Esophagus muscularis mucosa (tissue), 4 donors: Measurements from ENCODE around the gene ZC3H18. TPM values are rescaled to one million over a fixed set of nuclear protein-coding genes. Genes with fewer than 3 reads are reported as not detected.
A peak's percentile ranks its signal among the peaks of the same experiment; 100 is the strongest.

Experiments
- DNase-seq: peaks from one replicate; pipeline ENCODE4 v3.0.0-alpha.2; 2017; ENCODE audit errors: extremely low spot score
- H3K27ac ChIP-seq, 4 donors: fragments of 200-600 bp; sonication (generic); replicated peaks in 1 of 4; 1 replicate in 3 of 4; 2 replicates in 1 of 4; pipeline ENCODE4 v1.5.1; 2016 to 2019; ENCODE audit warnings: mild to moderate bottlenecking in 1 of 4
- H3K27me3 ChIP-seq, 4 donors: fragments of 200-600 bp; sonication (generic); one replicate each; pipeline versions ENCODE4 v1.5.1 to v1.6.0; 2016 to 2019
- H3K36me3 ChIP-seq, 4 donors: fragments of 200-600 bp; sonication (generic); one replicate each; pipeline ENCODE4 v1.5.1; 2016 to 2019
- H3K4me1 ChIP-seq, 4 donors: fragments of 200-600 bp; sonication (generic); one replicate each; pipeline ENCODE4 v1.5.1; 2016 to 2019
- H3K4me3 ChIP-seq, 4 donors: fragments of 200-600 bp; sonication (generic); 1 replicate in 2 of 4; 2 replicates in 2 of 4; pipeline ENCODE4 v1.5.1; 2016 to 2019; ENCODE audit warnings: mild to moderate bottlenecking in 4 of 4, moderate library complexity in 1 of 4
- H3K9me3 ChIP-seq, 4 donors: fragments of 200-600 bp; sonication (generic); 1 replicate in 3 of 4; 2 replicates in 1 of 4; pipeline ENCODE4 v1.5.1; 2016 to 2019
- EP300 ChIP-seq: sonication (generic); formaldehyde crosslinking; IDR thresholded peaks from one replicate; pipeline ENCODE4 v1.6.1; 2017; ENCODE audit warnings: antibody characterized with exemption
- POLR2A ChIP-seq: fragments of 450-650 bp; IDR thresholded peaks from one replicate; pipeline ENCODE4 v1.6.1; 2017; ENCODE audit warnings: antibody characterized with exemption, moderate library complexity, mild to moderate bottlenecking, low read depth
- POLR2AphosphoS5 ChIP-seq, 2 donors: sonication (generic); formaldehyde crosslinking; IDR thresholded peaks; one replicate each; pipeline ENCODE4 v1.6.1; 2017; ENCODE audit warnings: antibody characterized with exemption in 2 of 2
- WGBS: methylation state at CpG from one replicate; pipeline ENCODE4 v1.1.5; 2018; 5-methylcytosine and 5-hydroxymethylcytosine counted together
- intact Hi-C: fragments of 100-400 bp; cut with DNase I; formaldehyde crosslinking; loops from one replicate; pipeline ENCODE4 v1.15.1; 2023
- total RNA-seq, 4 donors: library from RNA; depleted of rRNA; stranded (reverse); fragments of >200 nt; gene quantifications; one replicate each; pipeline versions ENCODE4 v1.1.0 to v1.2.1, GENCODE V29; 2016
- TF ChIP-seq, protein P1 (sequence below), 3 experiments: fragments of 200-600 bp in 2 of 3; fragments of 450-650 bp in 1 of 3; sonication (generic) in 2 of 3; IDR thresholded peaks; one replicate each; pipeline ENCODE4 v1.5.1; 2017 to 2019; ENCODE audit warnings: antibody characterized with exemption in 3 of 3, mild to moderate bottlenecking in 2 of 3, moderate library complexity in 1 of 3

ZC3H18 gene
- total RNA-seq, 4 donors from 2014 or later, result 15.9 to 29.1 (median 26.6) TPM

- Histone ChIP-seq H3K9me3 (no peaks in the 10 kb centered on the region), H3K27me3 (peaks cover 0 to 76% (median 2%) of the 10 kb centered on the region in 4 donors), H3K4me1 (peaks cover 2 to 13% (median 7%) of the 10 kb centered on the region in 4 donors), H3K4me3 (no peak overlapping the region), H3K27ac (no peak overlapping the region), H3K36me3 (no peaks in the 10 kb centered on the region)
- intact Hi-C loops, result no loop called here
- TF ChIP-seq, protein P1, sequence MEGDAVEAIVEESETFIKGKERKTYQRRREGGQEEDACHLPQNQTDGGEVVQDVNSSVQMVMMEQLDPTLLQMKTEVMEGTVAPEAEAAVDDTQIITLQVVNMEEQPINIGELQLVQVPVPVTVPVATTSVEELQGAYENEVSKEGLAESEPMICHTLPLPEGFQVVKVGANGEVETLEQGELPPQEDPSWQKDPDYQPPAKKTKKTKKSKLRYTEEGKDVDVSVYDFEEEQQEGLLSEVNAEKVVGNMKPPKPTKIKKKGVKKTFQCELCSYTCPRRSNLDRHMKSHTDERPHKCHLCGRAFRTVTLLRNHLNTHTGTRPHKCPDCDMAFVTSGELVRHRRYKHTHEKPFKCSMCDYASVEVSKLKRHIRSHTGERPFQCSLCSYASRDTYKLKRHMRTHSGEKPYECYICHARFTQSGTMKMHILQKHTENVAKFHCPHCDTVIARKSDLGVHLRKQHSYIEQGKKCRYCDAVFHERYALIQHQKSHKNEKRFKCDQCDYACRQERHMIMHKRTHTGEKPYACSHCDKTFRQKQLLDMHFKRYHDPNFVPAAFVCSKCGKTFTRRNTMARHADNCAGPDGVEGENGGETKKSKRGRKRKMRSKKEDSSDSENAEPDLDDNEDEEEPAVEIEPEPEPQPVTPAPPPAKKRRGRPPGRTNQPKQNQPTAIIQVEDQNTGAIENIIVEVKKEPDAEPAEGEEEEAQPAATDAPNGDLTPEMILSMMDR (IDR thresholded peaks at IDR 0.05), result no peak
- TF ChIP-seq EP300 (no peak), POLR2AphosphoS5 (IDR thresholded peaks at IDR 0.05) (no peak), POLR2A (no peak)
- no peak for DNase-seq
- WGBS, result 75% methylated on average over 14 of the region's 15 CpGs
Measured at GRCh38 chr16:88556294-88556988, 13.8 kb upstream of the ZC3H18 start.

DNA sequence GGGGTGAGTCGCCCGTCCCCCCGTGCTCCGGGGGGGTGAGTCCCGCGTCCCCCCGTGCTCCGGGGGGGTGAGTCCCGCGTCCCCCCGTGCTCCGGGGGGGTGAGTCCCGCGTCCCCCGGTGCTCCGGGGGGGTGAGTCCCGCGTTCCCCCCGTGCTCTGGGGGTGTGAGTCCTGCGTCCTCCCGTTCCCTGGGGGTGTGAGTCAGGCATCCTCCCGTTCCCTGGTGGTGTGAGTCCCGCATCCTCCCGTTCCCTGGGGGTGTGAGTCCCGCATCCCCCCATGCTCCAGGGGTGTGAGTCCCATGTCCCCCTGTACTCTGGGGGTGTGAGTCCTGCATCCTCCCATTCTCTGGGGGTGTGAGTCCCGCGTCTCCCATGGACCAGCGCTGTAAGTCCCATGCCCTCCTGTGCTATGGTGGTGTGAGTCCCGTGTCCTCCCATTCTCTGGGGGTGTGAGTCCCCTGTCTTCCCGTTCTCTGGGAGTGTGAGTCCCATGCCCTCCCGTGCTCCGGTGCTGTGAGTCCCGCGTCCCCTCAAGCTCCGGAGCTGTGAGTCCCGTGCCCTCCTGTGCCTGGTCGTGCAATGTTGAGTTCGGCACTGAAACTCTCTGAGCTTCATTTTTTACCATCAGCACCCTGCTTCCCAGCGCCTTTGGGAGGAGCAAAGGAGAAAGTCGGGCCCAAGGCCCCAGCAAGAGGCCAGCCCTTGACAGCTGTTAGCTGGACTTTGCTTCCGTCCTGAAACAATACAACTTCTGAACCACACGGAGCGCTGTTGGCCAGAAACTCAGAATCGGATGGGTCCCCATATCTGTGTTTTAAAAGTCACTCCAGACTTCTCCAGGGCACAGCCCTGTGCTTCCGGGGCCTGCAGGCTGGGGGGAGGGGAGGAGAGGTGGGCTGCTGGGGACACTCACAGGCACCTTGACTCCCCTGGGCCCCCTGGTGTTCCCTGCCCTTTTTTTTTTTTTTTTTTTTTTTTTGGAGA, 11.5 kb upstream of the ZC3H18 start:
- H3K27me3 ChIP-seq, result peaks cover 0 to 68% (median 2%) of the 10 kb centered on the region in 4 donors

GRCh38 chr16:88560714-88561484, 9.3 kb upstream of the ZC3H18 start:
- DNase-seq, result no peak
- no peak overlapping the region for H3K4me3 ChIP-seq
- H3K9me3 ChIP-seq, result no peaks in the 10 kb centered on the region
- peaks cover 8 to 20% (median 14%) of the 10 kb centered on the region in 4 donors for H3K4me1 ChIP-seq
- peaks cover 0 to 49% (median 2%) of the 10 kb centered on the region in 4 donors for H3K27me3 ChIP-seq
- H3K27ac ChIP-seq, result no peak overlapping the region
- no peaks in the 10 kb centered on the region for H3K36me3 ChIP-seq
- 67% methylated on average over 18 of the region's 22 CpGs for WGBS
- no peak for TF ChIP-seq EP300
- TF ChIP-seq POLR2AphosphoS5 (IDR thresholded peaks at IDR 0.05), result no peak
- no peak for TF ChIP-seq POLR2A
- TF ChIP-seq, protein P1 (IDR thresholded peaks at IDR 0.05), result no peak
- intact Hi-C loops, result loop anchor here (5.0 kb wide), 1 partner anchor 119 kb away; no protein-coding TSS in a partner anchor

More for the DNA sequence above, 11.5 kb upstream of the ZC3H18 start:
- intact Hi-C loops, result no loop called here
- Histone ChIP-seq H3K4me3 (no peak overlapping the region), H3K36me3 (no peaks in the 10 kb centered on the region), H3K9me3 (no peaks in the 10 kb centered on the region), H3K27ac (no peak overlapping the region), H3K4me1 (peaks cover 8 to 20% (median 14%) of the 10 kb centered on the region in 4 donors)
- TF ChIP-seq POLR2A (no peak), EP300 (no peak), POLR2AphosphoS5 (IDR thresholded peaks at IDR 0.05) (peak in 1 of 2 donors; percentile 42)
- TF ChIP-seq, protein P1 (IDR thresholded peaks at IDR 0.05), result peak in 2 of 3 experiments; percentile 22 to 47
- DNase-seq, result no peak
- 59% methylated on average over 28 of the region's 45 CpGs for WGBS
